Heart right ventricle (tissue), 16 donors: ENCODE results near the gene DNAH3. TPM values are rescaled to one million over a fixed set of nuclear protein-coding genes. Genes with fewer than 3 reads are reported as not detected.

Source experiments
- ATAC-seq, 8 donors: fragments of 200-7000 bp; cut with Tn5 transposase; one replicate each; pipeline ENCODE4 v1.9.1; 2020; ENCODE audit warnings: mild to moderate bottlenecking in 8 of 8, moderate library complexity in 8 of 8, moderate number of reproducible peaks in 1 of 8
- DNase-seq, 2 donors: peaks; one replicate each; pipeline ENCODE4 v3.0.0-alpha.2; 2020
- H3K27ac ChIP-seq, 10 donors: fragments of 200-600 bp; sonication (generic) in 2 of 10; one replicate each; pipeline versions ENCODE4 v1.5.0 to v1.8.0; 2020 to 2022; ENCODE audit warnings: mild to moderate bottlenecking in 3 of 10
- H3K27me3 ChIP-seq, 7 donors: fragments of 200-600 bp; one replicate each; pipeline ENCODE4 v1.8.0; 2021 to 2022; ENCODE audit warnings: mild to moderate bottlenecking in 2 of 7
- H3K36me3 ChIP-seq, 9 donors: fragments of 200-600 bp; sonication (generic) in 1 of 9; one replicate each; pipeline versions ENCODE4 v1.5.0 to v1.8.0; 2020 to 2022; ENCODE audit warnings: mild to moderate bottlenecking in 2 of 9
- H3K4me1 ChIP-seq, 9 donors: fragments of 200-600 bp; sonication (generic) in 1 of 9; one replicate each; pipeline versions ENCODE4 v1.5.0 to v1.8.0; 2020 to 2022; ENCODE audit warnings: mild to moderate bottlenecking in 4 of 9
- H3K4me3 ChIP-seq, 10 donors: fragments of 200-600 bp; sonication (generic) in 2 of 10; one replicate each; pipeline versions ENCODE4 v1.5.0 to v1.8.0; 2020 to 2022; ENCODE audit warnings: mild to moderate bottlenecking in 7 of 10, moderate library complexity in 2 of 10
- H3K9me3 ChIP-seq, 11 donors: fragments of 200-600 bp in 10 of 11; sonication (generic) in 2 of 11; one replicate each; pipeline versions ENCODE4 v1.5.0 to v1.8.0; 2013 to 2022; ENCODE audit warnings: mild to moderate bottlenecking in 2 of 11, control low read depth in 1 of 11, moderate library complexity in 1 of 11
- WGBS, 2 donors: extraction: QIAGEN DNeasy Blood & Tissue Kit; methylation state at CpG; one replicate each; pipeline ENCODE4 v1.1.7; 2013; ENCODE audit warnings: inconsistent platforms in 1 of 2; 5-methylcytosine and 5-hydroxymethylcytosine counted together
- intact Hi-C, 10 donors: fragments of 100-400 bp; cut with DNase I; formaldehyde crosslinking; loops; one replicate each; pipeline versions ENCODE4 v1.11.1 to v1.14.2; 2022
- polyA plus RNA-seq, 2 donors: library from polyadenylated mRNA; stranded (reverse); fragments of 200-250 nt; gene quantifications; one replicate each; pipeline ENCODE4 v1.2.3, GENCODE V29; 2013
- total RNA-seq, 10 donors: library from RNA; stranded (reverse); fragmentation: NEBNext Ultra II Directional in 3 of 10; extraction: Animal tissue kit (Norgen Biotek cat#: 25700) in 3 of 10; gene quantifications; one replicate each; pipeline versions ENCODE4 v1.2.1 to v1.2.4, GENCODE V29; 2021 to 2023
- TF ChIP-seq, protein P1 (sequence below), 9 donors: fragments of 200-600 bp; sonication (generic) in 2 of 9; IDR thresholded peaks; one replicate each; pipeline versions ENCODE4 v1.5.0 to v1.8.0; 2021 to 2022; ENCODE audit warnings: antibody characterized with exemption in 9 of 9, mild to moderate bottlenecking in 5 of 9, moderate library complexity in 1 of 9
- donor health status: Arrhythmogenic right ventricular cardiomyopathy.
- donor health status: ischemic (EF 13 %, LVEDD 7.1; RV severe dilation, severe dysfunction).
- donor health status: healthy with polysubstance abuse.
- donor health status: DM: no; HTN: yes; CAD: no.
- donor health status: DM: no; HTN: no; CAD: no.
- donor health status: ischemic (EF 25% LVEDD 6.9; RV normal size, moderate dysfunction).
- donor health status: ischemic (EF 25% LVEDD 5.7; RV mildly dilated, moderate dysfunction).
- donor health status: healthy.
- donor health status: DM: yes; HTN: yes; CAD: no.
- donor health status: Ischemic cardiomyopathy.
- donor health status: ischemic (EF 35%, LVEDD 5.7; RV mildly dilated, moderate dysfunction).
- donor health status: nonischemic (EF 11% LVEDD 7.7; RV severe dilation, severe dysfunction).
- donor health status: DM: yes; HTN: yes; CAD: no.
- donor health status: PGD.
- donor health status: ischemic (EF 29% LVEDD 5.4; RV normal size, mild dysfunction).
- donor health status: nonischemic (EF 23%, LVEDD 6.1; RV moderate dilation, normal function).

The DNAH3 gene
- total and polyA plus RNA-seq, 12 donors: 0.39 to 3.7 (median 1.0) TPM; not detected in 1

DNA sequence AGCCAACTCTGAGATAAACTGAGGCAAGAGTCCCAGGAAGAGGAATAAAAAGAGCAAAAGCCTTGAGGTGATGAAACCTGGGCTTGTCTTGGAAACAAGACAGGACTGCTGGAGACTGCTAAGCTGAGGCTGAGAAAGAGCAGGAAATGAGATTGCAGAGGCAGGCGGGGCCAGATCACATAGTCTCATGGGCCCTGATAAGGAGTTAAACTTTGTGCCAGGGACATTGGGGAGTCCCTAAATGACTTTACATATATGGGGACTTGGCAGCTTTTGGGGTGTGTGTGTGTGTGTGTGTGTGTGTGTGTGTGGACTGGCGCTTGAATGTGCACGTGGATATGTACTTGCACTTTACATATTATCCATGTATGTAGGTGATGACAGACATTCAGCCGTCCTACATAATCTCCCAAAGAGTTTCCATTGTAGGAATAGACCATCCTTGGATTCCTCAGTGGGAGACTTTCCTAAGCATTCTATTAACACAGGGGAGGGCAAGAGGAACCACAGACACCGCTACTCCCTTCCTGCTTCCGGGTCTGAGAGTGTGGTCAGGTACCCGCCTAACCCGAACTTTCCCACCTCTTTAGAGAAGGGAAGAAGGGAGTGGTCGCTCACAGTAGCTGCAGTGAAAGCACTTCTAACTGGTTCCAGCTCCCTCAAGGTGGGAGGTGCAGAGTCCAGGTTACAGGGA lies 127.0 kb downstream of the DNAH3 start:
- WGBS, 2 donors: 18 to 26% methylated on average over 9 of the region's 9 CpGs
- H3K27ac ChIP-seq: peak overlapping the region in 1 of 10 donors; percentile 6
- no peaks in the 10 kb centered on the region for H3K36me3 ChIP-seq
- DNase-seq (peak; percentile 22 to 24), ATAC-seq (peak; percentile 69 to 94 (median 88))
- H3K4me3 ChIP-seq: no peak overlapping the region
- no peaks in the 10 kb centered on the region for H3K27me3 ChIP-seq
- peaks cover 0 to 10% (median 0%) of the 10 kb centered on the region in 9 donors for H3K4me1 ChIP-seq
- TF ChIP-seq, protein P1, sequence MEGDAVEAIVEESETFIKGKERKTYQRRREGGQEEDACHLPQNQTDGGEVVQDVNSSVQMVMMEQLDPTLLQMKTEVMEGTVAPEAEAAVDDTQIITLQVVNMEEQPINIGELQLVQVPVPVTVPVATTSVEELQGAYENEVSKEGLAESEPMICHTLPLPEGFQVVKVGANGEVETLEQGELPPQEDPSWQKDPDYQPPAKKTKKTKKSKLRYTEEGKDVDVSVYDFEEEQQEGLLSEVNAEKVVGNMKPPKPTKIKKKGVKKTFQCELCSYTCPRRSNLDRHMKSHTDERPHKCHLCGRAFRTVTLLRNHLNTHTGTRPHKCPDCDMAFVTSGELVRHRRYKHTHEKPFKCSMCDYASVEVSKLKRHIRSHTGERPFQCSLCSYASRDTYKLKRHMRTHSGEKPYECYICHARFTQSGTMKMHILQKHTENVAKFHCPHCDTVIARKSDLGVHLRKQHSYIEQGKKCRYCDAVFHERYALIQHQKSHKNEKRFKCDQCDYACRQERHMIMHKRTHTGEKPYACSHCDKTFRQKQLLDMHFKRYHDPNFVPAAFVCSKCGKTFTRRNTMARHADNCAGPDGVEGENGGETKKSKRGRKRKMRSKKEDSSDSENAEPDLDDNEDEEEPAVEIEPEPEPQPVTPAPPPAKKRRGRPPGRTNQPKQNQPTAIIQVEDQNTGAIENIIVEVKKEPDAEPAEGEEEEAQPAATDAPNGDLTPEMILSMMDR (IDR thresholded peaks at IDR 0.05): no peak
- intact Hi-C loops: no loop called here
- no peaks in the 10 kb centered on the region for H3K9me3 ChIP-seq

DNA sequence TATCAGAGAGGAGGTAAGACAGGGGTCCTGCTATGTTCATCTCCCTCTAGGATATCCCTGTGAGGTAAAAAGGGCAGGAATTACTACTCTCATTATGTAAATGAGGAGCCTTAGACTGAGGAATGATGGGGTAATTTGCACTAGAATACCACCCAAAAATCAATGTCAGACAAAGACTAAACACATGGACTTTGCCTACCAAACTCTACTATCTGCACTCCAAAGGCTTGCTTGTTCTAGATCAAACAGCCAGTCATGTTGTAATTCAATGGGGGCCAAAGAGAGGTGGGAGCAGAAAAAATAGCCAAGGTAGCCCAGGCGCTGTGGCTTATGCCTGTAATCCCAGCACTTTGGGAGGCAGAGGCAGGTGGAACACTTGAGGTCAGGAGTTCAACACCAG lies 129.3 kb downstream of the DNAH3 start:
- H3K36me3 ChIP-seq: no peaks in the 10 kb centered on the region
- H3K27ac ChIP-seq: no peak overlapping the region
- no peaks in the 10 kb centered on the region for H3K9me3 ChIP-seq
- DNase-seq: no peak
- intact Hi-C loops: no loop called here
- H3K4me1 ChIP-seq: peaks cover 0 to 10% (median 0%) of the 10 kb centered on the region in 9 donors
- H3K4me3 ChIP-seq: no peak overlapping the region
- no peaks in the 10 kb centered on the region for H3K27me3 ChIP-seq
- 93 to 96% methylated on average over 1 of the region's 1 CpG for WGBS, 2 donors
- ATAC-seq: no peak
- TF ChIP-seq, protein P1 (IDR thresholded peaks at IDR 0.05): no peak

DNA sequence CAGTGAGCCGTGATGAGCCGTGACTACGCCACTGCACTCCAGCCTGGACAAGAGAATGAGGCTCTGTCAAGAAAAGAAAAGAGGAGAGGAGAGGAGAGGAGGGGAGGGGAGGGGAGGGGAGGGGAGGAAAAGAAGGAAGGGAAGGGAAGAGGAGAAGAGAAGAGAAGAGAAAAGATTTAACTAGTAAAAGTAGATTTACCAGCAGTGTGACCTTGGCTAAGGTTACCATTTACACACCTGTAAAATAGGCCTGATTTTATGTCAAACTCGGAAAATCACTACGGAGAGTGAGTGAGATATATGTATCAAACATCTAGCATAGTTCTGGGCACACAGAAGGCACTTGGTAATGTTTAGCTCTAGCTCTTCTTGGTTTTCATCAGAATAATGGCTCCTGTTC lies 140.8 kb downstream of the DNAH3 start:
- TF ChIP-seq, protein P1 (IDR thresholded peaks at IDR 0.05): no peak
- DNase-seq: no peak
- intact Hi-C loops: loop anchor here in 2 of 10 donors (10.0 kb wide), 2 partner anchors 155 to 165 kb away; no protein-coding TSS in a partner anchor
- no peak for ATAC-seq
- H3K27ac ChIP-seq: no peak overlapping the region
- H3K36me3 ChIP-seq: no peaks in the 10 kb centered on the region
- H3K9me3 ChIP-seq: peaks cover 0 to 11% (median 5%) of the 10 kb centered on the region in 11 donors
- no peaks in the 10 kb centered on the region for H3K4me1 ChIP-seq
- H3K27me3 ChIP-seq: peaks cover 0 to 5% (median 0%) of the 10 kb centered on the region in 7 donors
- 98% methylated on average over 5 of the region's 5 CpGs for WGBS, 2 donors
- H3K4me3 ChIP-seq: no peak overlapping the region

DNA sequence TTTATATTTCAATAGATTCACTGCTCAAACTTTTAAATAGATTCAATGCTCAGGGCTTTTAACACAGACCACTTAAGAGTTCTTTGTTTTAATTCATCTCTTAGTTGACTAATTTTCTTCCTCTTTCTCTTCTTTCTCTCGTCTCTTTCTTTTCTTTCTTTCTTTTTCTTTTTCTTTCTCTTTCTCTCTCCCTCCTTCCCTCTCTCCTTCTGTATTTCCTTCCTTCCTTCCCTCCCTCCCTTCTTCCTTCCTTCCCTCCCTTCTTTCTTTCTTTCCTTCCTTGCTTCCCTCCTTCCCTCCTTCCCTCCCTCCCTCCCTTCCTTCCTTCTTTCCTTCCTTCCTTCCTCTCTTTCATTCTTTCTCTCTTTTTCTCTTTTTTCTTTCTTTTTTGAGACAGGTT lies 145.6 kb downstream of the DNAH3 start:
- DNase-seq (no peak), ATAC-seq (no peak)
- Histone ChIP-seq H3K36me3 (no peaks in the 10 kb centered on the region), H3K9me3 (no peaks in the 10 kb centered on the region), H3K27me3 (no peaks in the 10 kb centered on the region), H3K4me3 (no peak overlapping the region), H3K27ac (no peak overlapping the region), H3K4me1 (no peaks in the 10 kb centered on the region)
- TF ChIP-seq, protein P1 (IDR thresholded peaks at IDR 0.05): no peak
- intact Hi-C loops: loop anchor here in 2 of 10 donors (10.0 kb wide), 2 partner anchors 150 to 160 kb away; no protein-coding TSS in a partner anchor
- WGBS, 2 donors: 58 to 61% methylated on average over 1 of the region's 1 CpG
